Measurements from ENCODE around the gene SRPX.

The SRPX gene

GRCh38 chrX:38166478-38167083 lies 54.1 kb downstream of the SRPX start:
- Histone ChIP-seq H3K27ac (ENCODE audit: low read depth, low read length, poor library complexity, severe bottlenecking) (no peak overlapping the region), H3F3A (ENCODE audit: insufficient read depth, low read length) (no peaks in the 10 kb centered on the region), H3K9me3 (ENCODE audit: low read length) (no peaks in the 10 kb centered on the region), H3K9ac (ENCODE audit: low read length) (no peak overlapping the region), H4K20me1 (ENCODE audit: insufficient read depth, low read length) (no peaks in the 10 kb centered on the region), H3K9me2 (ENCODE audit: low read depth, low read length) (no peaks in the 10 kb centered on the region), H3K4me3 (ENCODE audit: low read depth, low read length, poor library complexity, severe bottlenecking) (no peak overlapping the region), H2AFZ (ENCODE audit: low read length) (no peak overlapping the region), H3K4me1 (ENCODE audit: insufficient read depth, low read length, severe bottlenecking) (no peaks in the 10 kb centered on the region), H3K36me3 (ENCODE audit: insufficient read depth, low read length) (no peaks in the 10 kb centered on the region), H3K79me2 (ENCODE audit: insufficient read depth, low read length) (no peaks in the 10 kb centered on the region), H3K4me2 (ENCODE audit: low read length) (no peak overlapping the region), H3K27me3 (ENCODE audit: insufficient read depth, low read length) (no peaks in the 10 kb centered on the region)
- TF ChIP-seq EZH2 (IDR thresholded peaks at IDR 0.05; ENCODE audit: borderline replicate concordance, low read length) (no peak), CTCF (IDR thresholded peaks at IDR 0.05; ENCODE audit: low read length) (peak; percentile 49; the same call in 1 of the 2 replicates)

GRCh38 chrX:38165023-38165422 lies 55.6 kb downstream of the SRPX start:
- TF ChIP-seq CTCF (IDR thresholded peaks at IDR 0.05; ENCODE audit: low read length) (no peak), EZH2 (IDR thresholded peaks at IDR 0.05; ENCODE audit: borderline replicate concordance, low read length) (no peak)
- no peaks in the 10 kb centered on the region for H3F3A ChIP-seq (ENCODE audit: insufficient read depth, low read length)
- H3K79me2 ChIP-seq (ENCODE audit: insufficient read depth, low read length) = no peaks in the 10 kb centered on the region
- H3K9me2 ChIP-seq (ENCODE audit: low read depth, low read length) = no peaks in the 10 kb centered on the region
- no peaks in the 10 kb centered on the region for H3K27me3 ChIP-seq (ENCODE audit: insufficient read depth, low read length)
- no peaks in the 10 kb centered on the region for H3K9me3 ChIP-seq (ENCODE audit: low read length)
- no peaks in the 10 kb centered on the region for H3K4me1 ChIP-seq (ENCODE audit: insufficient read depth, low read length, severe bottlenecking)
- H2AFZ ChIP-seq (ENCODE audit: low read length) = no peak overlapping the region
- no peak overlapping the region for H3K4me2 ChIP-seq (ENCODE audit: low read length)
- no peak overlapping the region for H3K9ac ChIP-seq (ENCODE audit: low read length)
- no peak overlapping the region for H3K4me3 ChIP-seq (ENCODE audit: low read depth, low read length, poor library complexity, severe bottlenecking)
- H3K27ac ChIP-seq (ENCODE audit: low read depth, low read length, poor library complexity, severe bottlenecking) = no peak overlapping the region
- H3K36me3 ChIP-seq (ENCODE audit: insufficient read depth, low read length) = no peaks in the 10 kb centered on the region
- H4K20me1 ChIP-seq (ENCODE audit: insufficient read depth, low read length) = no peaks in the 10 kb centered on the region

- Histone ChIP-seq H3F3A (ENCODE audit: insufficient read depth, low read length) (no peaks in the 10 kb centered on the region), H4K20me1 (ENCODE audit: insufficient read depth, low read length) (no peaks in the 10 kb centered on the region), H3K4me3 (ENCODE audit: low read depth, low read length, poor library complexity, severe bottlenecking) (no peak overlapping the region), H3K79me2 (ENCODE audit: insufficient read depth, low read length) (no peaks in the 10 kb centered on the region), H3K4me1 (ENCODE audit: insufficient read depth, low read length, severe bottlenecking) (no peaks in the 10 kb centered on the region), H3K9me3 (ENCODE audit: low read length) (no peaks in the 10 kb centered on the region), H3K36me3 (ENCODE audit: insufficient read depth, low read length) (no peaks in the 10 kb centered on the region), H3K27ac (ENCODE audit: low read depth, low read length, poor library complexity, severe bottlenecking) (no peak overlapping the region), H3K4me2 (ENCODE audit: low read length) (no peak overlapping the region), H2AFZ (ENCODE audit: low read length) (no peak overlapping the region), H3K27me3 (ENCODE audit: insufficient read depth, low read length) (no peaks in the 10 kb centered on the region), H3K9ac (ENCODE audit: low read length) (no peak overlapping the region), H3K9me2 (ENCODE audit: low read depth, low read length) (no peaks in the 10 kb centered on the region)
- TF ChIP-seq EZH2 (IDR thresholded peaks at IDR 0.05; ENCODE audit: borderline replicate concordance, low read length) (no peak), CTCF (IDR thresholded peaks at IDR 0.05; ENCODE audit: low read length) (no peak)
Measured at GRCh38 chrX:38163193-38163592, 57.5 kb downstream of the SRPX start.

Measured in OCI-LY1 (cell line).